MCF 10A (cell line): ENCODE measurements around the gene ALS2. TPM values are rescaled to one million over a fixed set of nuclear protein-coding genes. Genes with fewer than 3 reads are reported as not detected.

ENCODE experiments used
- Bru-seq: library from RNA; stranded (reverse); fragments of 400-500 nt; gene quantifications from one replicate; lab custom pipeline; 2021; lab: Mats Ljungman, UMichigan
- BruChase-seq, 2 experiments: library from RNA; stranded (reverse); fragments of 400-500 nt; gene quantifications; one replicate each; lab custom pipeline; 2021; lab: Mats Ljungman, UMichigan
- BruUV-seq: library from RNA; stranded (reverse); fragments of 400-500 nt; replicated peaks from 2 replicates; lab custom pipeline; 2021; lab: Mats Ljungman, UMichigan
- CTCF ChIA-PET: fragments of 300-600 bp; sonication (Branson Sonifier 250); formaldehyde crosslinking; extraction: SDS; loops from one replicate; lab custom pipeline; 2021; ENCODE audit warnings: antibody characterized with exemption, inconsistent platforms; lab: Yijun Ruan, JAX
- POLR2A ChIA-PET: fragments of 300-600, 350-650 bp; sonication (Branson Sonifier 250); formaldehyde crosslinking; extraction: SDS; loops from one replicate; lab custom pipeline; 2020; ENCODE audit warnings: antibody characterized with exemption, inconsistent platforms; lab: Yijun Ruan, JAX
- DNase-seq: peaks from one replicate; pipeline ENCODE4 v3.0.0-alpha.2; 2018; ENCODE audit not compliant: unreplicated experiment
- H3K27ac Mint-ChIP-seq: one replicate; pipeline ENCODE4 v1.8.0; 2022; ENCODE audit warnings: mild to moderate bottlenecking, low read depth, mixed read lengths; ENCODE audit not compliant: unreplicated experiment
- H3K27me3 Mint-ChIP-seq: one replicate; pipeline ENCODE4 v1.8.0; 2022; ENCODE audit warnings: mixed read lengths; ENCODE audit not compliant: insufficient read depth, unreplicated experiment
- H3K36me3 Mint-ChIP-seq: one replicate; pipeline ENCODE4 v1.8.0; 2022; ENCODE audit warnings: mild to moderate bottlenecking, moderate library complexity, mixed read lengths; ENCODE audit not compliant: insufficient read depth, unreplicated experiment
- H3K4me1 Mint-ChIP-seq: one replicate; pipeline ENCODE4 v1.8.0; 2022; ENCODE audit warnings: mixed read lengths; ENCODE audit not compliant: insufficient read depth, unreplicated experiment
- H3K4me3 Mint-ChIP-seq: one replicate; pipeline ENCODE4 v1.8.0; 2022; ENCODE audit warnings: mild to moderate bottlenecking, moderate library complexity, mixed read lengths; ENCODE audit not compliant: unreplicated experiment
- H3K9me3 Mint-ChIP-seq: one replicate; pipeline ENCODE4 v1.8.0; 2022; ENCODE audit warnings: mixed read lengths; ENCODE audit not compliant: unreplicated experiment
- intact Hi-C: fragments of 100-400 bp; cut with micrococcal nuclease; formaldehyde crosslinking; loops from 2 replicates; pipeline ENCODE4 v1.14.1; 2022
- long read RNA-seq: library from polyadenylated mRNA; stranded (forward); transcript quantifications from one replicate; pipeline ENCODE4 v2.0.0, GENCODE V29; 2022
- total RNA-seq: library from RNA; stranded (reverse); gene quantifications from 2 replicates; pipeline ENCODE4 v1.2.3, GENCODE V29; 2022
- TF ChIP-seq, protein P1 (sequence below): fragments of 200-600 bp; IDR thresholded peaks from one replicate; pipeline ENCODE4 v1.8.0; 2022; ENCODE audit warnings: antibody characterized with exemption, mild to moderate bottlenecking; ENCODE audit not compliant: unreplicated experiment

ALS2 gene
- total RNA-seq: 14.6 and 20.7 TPM in 2 replicates
- percentile 80 among the genes with signal in this experiment for Bru-seq, nascent RNA
- BruChase-seq, experiment 1, labeled RNA remaining after a 6-hour chase: percentile 78 among the genes with signal in this experiment
- percentile 81 among the genes with signal in this experiment for BruChase-seq, experiment 2, labeled RNA remaining after a 2-hour chase
- long read RNA-seq, full-length matches to known transcripts: 18 of 40 reads
- long read RNA-seq, partial matches to known transcripts: 11 of 40 reads
- long read RNA-seq, other reads (novel, unspliced or antisense): 11 of 40 reads

- TF ChIP-seq, protein P1, sequence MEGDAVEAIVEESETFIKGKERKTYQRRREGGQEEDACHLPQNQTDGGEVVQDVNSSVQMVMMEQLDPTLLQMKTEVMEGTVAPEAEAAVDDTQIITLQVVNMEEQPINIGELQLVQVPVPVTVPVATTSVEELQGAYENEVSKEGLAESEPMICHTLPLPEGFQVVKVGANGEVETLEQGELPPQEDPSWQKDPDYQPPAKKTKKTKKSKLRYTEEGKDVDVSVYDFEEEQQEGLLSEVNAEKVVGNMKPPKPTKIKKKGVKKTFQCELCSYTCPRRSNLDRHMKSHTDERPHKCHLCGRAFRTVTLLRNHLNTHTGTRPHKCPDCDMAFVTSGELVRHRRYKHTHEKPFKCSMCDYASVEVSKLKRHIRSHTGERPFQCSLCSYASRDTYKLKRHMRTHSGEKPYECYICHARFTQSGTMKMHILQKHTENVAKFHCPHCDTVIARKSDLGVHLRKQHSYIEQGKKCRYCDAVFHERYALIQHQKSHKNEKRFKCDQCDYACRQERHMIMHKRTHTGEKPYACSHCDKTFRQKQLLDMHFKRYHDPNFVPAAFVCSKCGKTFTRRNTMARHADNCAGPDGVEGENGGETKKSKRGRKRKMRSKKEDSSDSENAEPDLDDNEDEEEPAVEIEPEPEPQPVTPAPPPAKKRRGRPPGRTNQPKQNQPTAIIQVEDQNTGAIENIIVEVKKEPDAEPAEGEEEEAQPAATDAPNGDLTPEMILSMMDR: no peak
- TSS peak; percentile 91 for BruUV-seq
- POLR2A ChIA-PET: interaction anchor here (0.6 to 2.6 kb wide), 32 partner anchors 8 to 892 kb away, joined by 3 to 17 read pairs (median 4); partner anchors contain the start of genes CDK15, FZD7, NIF3L1 and ORC2
- Mint-ChIP-seq H3K27me3 (no peaks in the 10 kb centered on the region), H3K27ac (peak within 1 kb of the TSS; percentile 97), H3K4me1 (peaks cover 13% of the 10 kb centered on the region), H3K4me3 (peak within 1 kb of the TSS; percentile 95), H3K36me3 (peaks cover 6% of the 10 kb centered on the region), H3K9me3 (no peaks in the 10 kb centered on the region)
- peak; percentile 98 for DNase-seq
- CTCF ChIA-PET: interaction anchor here (0.6 to 1.7 kb wide), 7 partner anchors 15 to 398 kb away, joined by 3 to 8 read pairs (median 3); no protein-coding TSS in a partner anchor
- intact Hi-C loops: loop anchor here (5.0 to 10.0 kb wide), 2 partner anchors 376 to 594 kb away; partner anchors contain the start of gene BMPR2
Measured at GRCh38 chr2:201780674-201781493, at the start of gene ALS2. Gene ALS2, minus strand, starts transcription at chr2:201780933. Its CDS starts 12,048 bp downstream, at chr2:201768885.

DNA sequence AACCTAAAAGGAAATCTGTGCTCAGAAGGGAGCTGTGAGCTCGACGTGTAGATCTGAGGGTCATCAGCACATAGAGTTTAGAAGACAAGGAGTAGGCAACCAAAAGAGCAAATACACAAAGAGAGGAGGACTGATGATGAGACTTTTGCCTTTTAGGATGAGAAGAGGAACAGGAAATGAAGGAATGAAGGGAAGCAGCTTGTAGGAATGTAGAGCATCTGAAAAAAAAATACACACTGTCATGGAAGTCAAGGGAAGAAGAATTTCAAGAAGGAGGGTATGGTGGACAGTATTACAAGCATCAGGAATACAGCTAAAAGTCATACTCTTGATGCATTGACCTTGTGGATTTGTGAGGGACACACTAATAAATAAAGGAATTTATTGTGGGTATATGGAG, 47.5 kb upstream of the ALS2 start:
- ChIA-PET CTCF (interaction anchor here (1.2 to 1.5 kb wide), 2 partner anchors 31 to 351 kb away, joined by 4 read pairs; no protein-coding TSS in a partner anchor), POLR2A (no interaction called here)
- Mint-ChIP-seq H3K4me3 (no peak overlapping the region), H3K27ac (no peak overlapping the region), H3K27me3 (no peaks in the 10 kb centered on the region), H3K36me3 (no peaks in the 10 kb centered on the region), H3K9me3 (peaks cover 7% of the 10 kb centered on the region), H3K4me1 (no peaks in the 10 kb centered on the region)
- TF ChIP-seq, protein P1: no peak
- DNase-seq: no peak
- BruUV-seq: no TSS peak
- intact Hi-C loops: no loop called here

DNA sequence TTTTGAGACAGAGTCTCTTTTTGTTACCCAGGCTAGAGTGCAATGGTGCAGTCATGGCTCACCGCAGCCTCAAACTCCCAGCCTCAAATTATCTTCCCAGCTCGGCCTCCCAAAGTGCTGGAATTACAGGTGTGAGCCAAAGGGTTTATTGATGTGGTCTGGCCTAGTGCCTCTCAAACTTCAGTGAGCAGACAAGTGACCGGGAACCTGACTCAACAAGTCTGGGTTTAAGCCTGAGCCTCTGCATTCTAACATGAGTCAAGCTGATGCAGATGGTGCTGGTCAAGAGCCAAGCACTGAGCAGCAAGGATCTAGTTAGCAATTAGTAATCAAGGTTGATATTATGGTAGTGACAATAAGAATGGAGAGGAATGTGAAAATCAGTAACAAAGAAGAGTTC, 46.9 kb upstream of the ALS2 start:
- Mint-ChIP-seq H3K36me3 (no peaks in the 10 kb centered on the region), H3K27ac (no peak overlapping the region), H3K4me1 (no peaks in the 10 kb centered on the region), H3K4me3 (no peak overlapping the region), H3K9me3 (peaks cover 7% of the 10 kb centered on the region), H3K27me3 (no peaks in the 10 kb centered on the region)
- CTCF ChIA-PET: interaction anchor here (1.2 to 1.5 kb wide), 2 partner anchors 32 to 351 kb away, joined by 4 read pairs; no protein-coding TSS in a partner anchor
- DNase-seq: peak; percentile 24
- no TSS peak for BruUV-seq
- intact Hi-C loops: no loop called here
- POLR2A ChIA-PET: no interaction called here
- TF ChIP-seq, protein P1: no peak

GRCh38 chr2:201824212-201824611, 43.5 kb upstream of the ALS2 start:
- ChIA-PET CTCF (no interaction called here), POLR2A (no interaction called here)
- BruUV-seq: no TSS peak
- intact Hi-C loops: no loop called here
- H3K36me3 Mint-ChIP-seq: no peaks in the 10 kb centered on the region
- H3K27me3 Mint-ChIP-seq: no peaks in the 10 kb centered on the region
- peaks cover 7% of the 10 kb centered on the region for H3K9me3 Mint-ChIP-seq
- TF ChIP-seq, protein P1: no peak
- no peak for DNase-seq
- no peak overlapping the region for H3K4me3 Mint-ChIP-seq
- no peaks in the 10 kb centered on the region for H3K4me1 Mint-ChIP-seq
- H3K27ac Mint-ChIP-seq: no peak overlapping the region
